Mammary epithelial cell (primary cell): ENCODE data around the gene SYT11.

ENCODE experiments used
- EZH2 ChIP-seq: IDR thresholded peaks from 2 replicates; pipeline ENCODE4 v1.6.1; 2012; ENCODE audit warnings: low read length, inconsistent platforms, borderline replicate concordance
- TF ChIP-seq, protein P1 (sequence below), 2 donors: IDR thresholded peaks in 1 of 2; conservative IDR thresholded peaks in 1 of 2; 2 replicates each; pipeline ENCODE4 v1.5.1; 2011 to 2012; ENCODE audit warnings: inconsistent platforms in 2 of 2, low read length in 2 of 2, mild to moderate bottlenecking in 2 of 2, control low read depth in 1 of 2, low read depth in 1 of 2; ENCODE audit not compliant: insufficient read depth in 1 of 2; ENCODE audit errors: extremely low read depth in 1 of 2

DNA sequence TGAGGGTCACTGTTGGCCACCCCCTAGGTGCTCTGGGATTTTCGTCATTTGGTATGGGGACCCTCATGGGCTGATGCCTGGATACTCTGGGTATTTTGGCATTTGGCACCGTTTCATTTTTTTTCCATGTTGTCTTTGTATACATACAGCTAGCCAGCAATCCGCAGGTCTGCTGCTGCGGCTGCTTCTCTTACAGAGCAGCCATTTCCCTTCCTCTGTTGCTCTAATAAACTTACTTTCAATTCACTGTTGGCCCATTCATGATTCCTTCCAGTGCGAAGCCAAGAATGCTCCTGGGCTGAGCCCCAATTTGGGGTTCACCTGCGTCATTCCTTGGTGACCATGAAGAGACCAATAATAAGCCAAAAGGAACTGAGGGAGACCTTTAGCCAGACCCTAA is 23.8 kb upstream of the SYT11 start:
- TF ChIP-seq EZH2 = no peak
- TF ChIP-seq, protein P1, sequence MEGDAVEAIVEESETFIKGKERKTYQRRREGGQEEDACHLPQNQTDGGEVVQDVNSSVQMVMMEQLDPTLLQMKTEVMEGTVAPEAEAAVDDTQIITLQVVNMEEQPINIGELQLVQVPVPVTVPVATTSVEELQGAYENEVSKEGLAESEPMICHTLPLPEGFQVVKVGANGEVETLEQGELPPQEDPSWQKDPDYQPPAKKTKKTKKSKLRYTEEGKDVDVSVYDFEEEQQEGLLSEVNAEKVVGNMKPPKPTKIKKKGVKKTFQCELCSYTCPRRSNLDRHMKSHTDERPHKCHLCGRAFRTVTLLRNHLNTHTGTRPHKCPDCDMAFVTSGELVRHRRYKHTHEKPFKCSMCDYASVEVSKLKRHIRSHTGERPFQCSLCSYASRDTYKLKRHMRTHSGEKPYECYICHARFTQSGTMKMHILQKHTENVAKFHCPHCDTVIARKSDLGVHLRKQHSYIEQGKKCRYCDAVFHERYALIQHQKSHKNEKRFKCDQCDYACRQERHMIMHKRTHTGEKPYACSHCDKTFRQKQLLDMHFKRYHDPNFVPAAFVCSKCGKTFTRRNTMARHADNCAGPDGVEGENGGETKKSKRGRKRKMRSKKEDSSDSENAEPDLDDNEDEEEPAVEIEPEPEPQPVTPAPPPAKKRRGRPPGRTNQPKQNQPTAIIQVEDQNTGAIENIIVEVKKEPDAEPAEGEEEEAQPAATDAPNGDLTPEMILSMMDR (conservative IDR thresholded peaks at IDR 0.05 in 1 of 2, IDR thresholded peaks at IDR 0.05 in 1 of 2; ENCODE audit: extremely low read depth in 1 of 2, insufficient read depth in 1 of 2, low read depth in 1 of 2, low read length in 2 of 2) = no peak
